ENCODE data around the gene AICDA.

- TF ChIP-seq, protein P1, sequence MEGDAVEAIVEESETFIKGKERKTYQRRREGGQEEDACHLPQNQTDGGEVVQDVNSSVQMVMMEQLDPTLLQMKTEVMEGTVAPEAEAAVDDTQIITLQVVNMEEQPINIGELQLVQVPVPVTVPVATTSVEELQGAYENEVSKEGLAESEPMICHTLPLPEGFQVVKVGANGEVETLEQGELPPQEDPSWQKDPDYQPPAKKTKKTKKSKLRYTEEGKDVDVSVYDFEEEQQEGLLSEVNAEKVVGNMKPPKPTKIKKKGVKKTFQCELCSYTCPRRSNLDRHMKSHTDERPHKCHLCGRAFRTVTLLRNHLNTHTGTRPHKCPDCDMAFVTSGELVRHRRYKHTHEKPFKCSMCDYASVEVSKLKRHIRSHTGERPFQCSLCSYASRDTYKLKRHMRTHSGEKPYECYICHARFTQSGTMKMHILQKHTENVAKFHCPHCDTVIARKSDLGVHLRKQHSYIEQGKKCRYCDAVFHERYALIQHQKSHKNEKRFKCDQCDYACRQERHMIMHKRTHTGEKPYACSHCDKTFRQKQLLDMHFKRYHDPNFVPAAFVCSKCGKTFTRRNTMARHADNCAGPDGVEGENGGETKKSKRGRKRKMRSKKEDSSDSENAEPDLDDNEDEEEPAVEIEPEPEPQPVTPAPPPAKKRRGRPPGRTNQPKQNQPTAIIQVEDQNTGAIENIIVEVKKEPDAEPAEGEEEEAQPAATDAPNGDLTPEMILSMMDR (IDR thresholded peaks at IDR 0.05; ENCODE audit: insufficient read depth, low read length, poor library complexity, severe bottlenecking), result no peak
- no peak for TF ChIP-seq EZH2phosphoT487 (conservative IDR thresholded peaks at IDR 0.05; ENCODE audit: low read length)
Observed at GRCh38 chr12:8561011-8561410, 51.6 kb downstream of the AICDA start.

All from SU-DHL-6 (cell line).